CD1c-positive myeloid dendritic cell (primary cell): ENCODE measurements around the gene VWDE.
"Not testable (repeated sequence)": the region's sequence is repeated elsewhere in the genome, so short reads cannot be mapped to it uniquely, and the experiment has no call there.

Experiments
- DNase-seq: peaks from one replicate; pipeline ENCODE4 v3.0.0-alpha.2; 2016; ENCODE audit errors: extremely low spot score

VWDE gene

GRCh38 chr7:12401538-12402364 is 1.9 kb downstream of the VWDE start:
- DNase-seq = no peak

GRCh38 chr7:12398186-12398585 is 5.5 kb downstream of the VWDE start:
- DNase-seq = peak; percentile 23

GRCh38 chr7:12397671-12398070 is 6.0 kb downstream of the VWDE start:
- no peak for DNase-seq

- not testable (repeated sequence) for DNase-seq
Observed at GRCh38 chr7:12396670-12397069, 7.0 kb downstream of the VWDE start.

GRCh38 chr7:12391922-12392615 is 11.6 kb downstream of the VWDE start:
- DNase-seq = no peak

GRCh38 chr7:12389089-12389700 is 14.5 kb downstream of the VWDE start:
- DNase-seq = peak; percentile 61

GRCh38 chr7:12386313-12386740 is 17.3 kb downstream of the VWDE start:
- DNase-seq = no peak

GRCh38 chr7:12385364-12385786 is 18.3 kb downstream of the VWDE start:
- no peak for DNase-seq

GRCh38 chr7:12383377-12383776 is 20.3 kb downstream of the VWDE start:
- DNase-seq = no peak

GRCh38 chr7:12378389-12378788 is 25.3 kb downstream of the VWDE start:
- no peak for DNase-seq

GRCh38 chr7:12377406-12377805 is 26.3 kb downstream of the VWDE start:
- DNase-seq = no peak

GRCh38 chr7:12373580-12374263 is 29.9 kb downstream of the VWDE start:
- DNase-seq = no peak

GRCh38 chr7:12370249-12370648 is 33.4 kb downstream of the VWDE start:
- no peak for DNase-seq

GRCh38 chr7:12369756-12370155 is 33.9 kb downstream of the VWDE start:
- no peak for DNase-seq

GRCh38 chr7:12369072-12369471 is 34.6 kb downstream of the VWDE start:
- DNase-seq = no peak

- DNase-seq = no peak
Observed at GRCh38 chr7:12360948-12361347, 42.7 kb downstream of the VWDE start.

- DNase-seq = no peak
Observed at GRCh38 chr7:12358694-12359093, 45.0 kb downstream of the VWDE start.

GRCh38 chr7:12357508-12357907 is 46.2 kb downstream of the VWDE start:
- DNase-seq = no peak

GRCh38 chr7:12351843-12352242 is 51.8 kb downstream of the VWDE start:
- no peak for DNase-seq

- no peak for DNase-seq
Observed at GRCh38 chr7:12350971-12351370, 52.7 kb downstream of the VWDE start.

GRCh38 chr7:12337095-12337494 is 66.6 kb downstream of the VWDE start:
- DNase-seq = no peak
